ENCODE measurements around the gene NRXN3. TPM values are rescaled to one million over a fixed set of nuclear protein-coding genes. Genes with fewer than 3 reads are reported as not detected.

Gene NRXN3
- total RNA-seq, 1 experiment from 2014 or later = not detected

DNA sequence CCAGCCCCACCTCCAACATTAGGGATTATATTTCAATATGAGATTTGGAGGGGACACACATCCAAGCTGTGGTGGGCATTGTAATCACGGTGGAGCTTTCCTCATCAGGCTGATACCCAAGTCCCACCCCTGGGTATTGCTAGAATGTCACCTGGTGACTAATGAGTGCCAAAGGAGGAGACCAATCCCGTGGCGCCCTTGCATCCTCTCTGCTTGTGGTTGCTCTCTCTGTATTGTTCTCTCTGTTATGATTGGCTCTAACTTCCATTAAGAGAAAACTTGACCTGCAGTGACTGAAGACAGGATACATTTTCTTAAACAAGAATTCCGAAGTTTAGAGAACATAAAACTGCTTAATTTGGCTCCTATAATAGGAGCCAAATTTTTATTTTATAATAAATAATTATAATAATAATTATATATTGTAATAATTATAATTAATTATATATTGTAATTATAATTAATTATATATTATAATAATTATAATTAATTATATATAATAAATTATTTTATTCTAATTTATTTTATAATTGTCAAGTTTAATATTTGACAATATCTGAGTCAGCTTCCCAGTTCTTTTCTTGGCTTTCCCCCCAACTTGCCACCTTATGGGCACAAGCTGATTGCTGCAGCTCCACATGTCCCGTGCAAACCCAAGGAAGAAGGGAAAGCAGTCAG lies 1621.0 kb downstream of the NRXN3 start:
- no peaks in the 10 kb centered on the region for H3K4me1 ChIP-seq (ENCODE audit: control insufficient read depth, insufficient read depth, low read length)
- H3K27ac ChIP-seq (ENCODE audit: low read length) = no peak overlapping the region
- DNase-seq (ENCODE audit: low read depth, low spot score) (no peak), ATAC-seq (no peak)
- no peaks in the 10 kb centered on the region for H3K27me3 ChIP-seq (ENCODE audit: control insufficient read depth, insufficient read depth, low read length)
- H3K9me3 ChIP-seq (ENCODE audit: control insufficient read depth, insufficient read depth, low read depth, low read length) = no peaks in the 10 kb centered on the region
- H3K4me3 ChIP-seq (ENCODE audit: low read depth in 2 of 2, low read length in 2 of 2) = no peak overlapping the region
- intact Hi-C loops (cut with micrococcal nuclease; ENCODE audit: unreplicated experiment) (no loop called here), in situ Hi-C loops (cut with HindIII; ENCODE audit: low pct_unique_long_range_greater_than_20kb, low sequenced_read_pairs) (no loop called here)
- BruUV-seq (replicated peaks) = no TSS peak
- ChIA-PET POLR2A (no interaction called here), CTCF (no interaction called here)
- H3K36me3 ChIP-seq (ENCODE audit: control insufficient read depth, insufficient read depth, low read length) = no peaks in the 10 kb centered on the region
- no peak for TF ChIP-seq SIN3A (IDR thresholded peaks at IDR 0.05; ENCODE audit: borderline replicate concordance, insufficient read depth, low read depth, low read length)
- TF ChIP-seq POLR2AphosphoS5 (IDR thresholded peaks at IDR 0.05; ENCODE audit: low read depth, low read length) = no peak
- TF ChIP-seq, protein P1, sequence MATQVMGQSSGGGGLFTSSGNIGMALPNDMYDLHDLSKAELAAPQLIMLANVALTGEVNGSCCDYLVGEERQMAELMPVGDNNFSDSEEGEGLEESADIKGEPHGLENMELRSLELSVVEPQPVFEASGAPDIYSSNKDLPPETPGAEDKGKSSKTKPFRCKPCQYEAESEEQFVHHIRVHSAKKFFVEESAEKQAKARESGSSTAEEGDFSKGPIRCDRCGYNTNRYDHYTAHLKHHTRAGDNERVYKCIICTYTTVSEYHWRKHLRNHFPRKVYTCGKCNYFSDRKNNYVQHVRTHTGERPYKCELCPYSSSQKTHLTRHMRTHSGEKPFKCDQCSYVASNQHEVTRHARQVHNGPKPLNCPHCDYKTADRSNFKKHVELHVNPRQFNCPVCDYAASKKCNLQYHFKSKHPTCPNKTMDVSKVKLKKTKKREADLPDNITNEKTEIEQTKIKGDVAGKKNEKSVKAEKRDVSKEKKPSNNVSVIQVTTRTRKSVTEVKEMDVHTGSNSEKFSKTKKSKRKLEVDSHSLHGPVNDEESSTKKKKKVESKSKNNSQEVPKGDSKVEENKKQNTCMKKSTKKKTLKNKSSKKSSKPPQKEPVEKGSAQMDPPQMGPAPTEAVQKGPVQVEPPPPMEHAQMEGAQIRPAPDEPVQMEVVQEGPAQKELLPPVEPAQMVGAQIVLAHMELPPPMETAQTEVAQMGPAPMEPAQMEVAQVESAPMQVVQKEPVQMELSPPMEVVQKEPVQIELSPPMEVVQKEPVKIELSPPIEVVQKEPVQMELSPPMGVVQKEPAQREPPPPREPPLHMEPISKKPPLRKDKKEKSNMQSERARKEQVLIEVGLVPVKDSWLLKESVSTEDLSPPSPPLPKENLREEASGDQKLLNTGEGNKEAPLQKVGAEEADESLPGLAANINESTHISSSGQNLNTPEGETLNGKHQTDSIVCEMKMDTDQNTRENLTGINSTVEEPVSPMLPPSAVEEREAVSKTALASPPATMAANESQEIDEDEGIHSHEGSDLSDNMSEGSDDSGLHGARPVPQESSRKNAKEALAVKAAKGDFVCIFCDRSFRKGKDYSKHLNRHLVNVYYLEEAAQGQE (IDR thresholded peaks at IDR 0.05; ENCODE audit: insufficient read depth in 1 of 2, low read depth in 2 of 2, low read length in 1 of 2) = no peak
- no peak for TF ChIP-seq TCF7L2 (IDR thresholded peaks at IDR 0.05; ENCODE audit: low read depth, low read length)
- TF ChIP-seq, protein P2, sequence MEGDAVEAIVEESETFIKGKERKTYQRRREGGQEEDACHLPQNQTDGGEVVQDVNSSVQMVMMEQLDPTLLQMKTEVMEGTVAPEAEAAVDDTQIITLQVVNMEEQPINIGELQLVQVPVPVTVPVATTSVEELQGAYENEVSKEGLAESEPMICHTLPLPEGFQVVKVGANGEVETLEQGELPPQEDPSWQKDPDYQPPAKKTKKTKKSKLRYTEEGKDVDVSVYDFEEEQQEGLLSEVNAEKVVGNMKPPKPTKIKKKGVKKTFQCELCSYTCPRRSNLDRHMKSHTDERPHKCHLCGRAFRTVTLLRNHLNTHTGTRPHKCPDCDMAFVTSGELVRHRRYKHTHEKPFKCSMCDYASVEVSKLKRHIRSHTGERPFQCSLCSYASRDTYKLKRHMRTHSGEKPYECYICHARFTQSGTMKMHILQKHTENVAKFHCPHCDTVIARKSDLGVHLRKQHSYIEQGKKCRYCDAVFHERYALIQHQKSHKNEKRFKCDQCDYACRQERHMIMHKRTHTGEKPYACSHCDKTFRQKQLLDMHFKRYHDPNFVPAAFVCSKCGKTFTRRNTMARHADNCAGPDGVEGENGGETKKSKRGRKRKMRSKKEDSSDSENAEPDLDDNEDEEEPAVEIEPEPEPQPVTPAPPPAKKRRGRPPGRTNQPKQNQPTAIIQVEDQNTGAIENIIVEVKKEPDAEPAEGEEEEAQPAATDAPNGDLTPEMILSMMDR (IDR thresholded peaks at IDR 0.05) = no peak

DNA sequence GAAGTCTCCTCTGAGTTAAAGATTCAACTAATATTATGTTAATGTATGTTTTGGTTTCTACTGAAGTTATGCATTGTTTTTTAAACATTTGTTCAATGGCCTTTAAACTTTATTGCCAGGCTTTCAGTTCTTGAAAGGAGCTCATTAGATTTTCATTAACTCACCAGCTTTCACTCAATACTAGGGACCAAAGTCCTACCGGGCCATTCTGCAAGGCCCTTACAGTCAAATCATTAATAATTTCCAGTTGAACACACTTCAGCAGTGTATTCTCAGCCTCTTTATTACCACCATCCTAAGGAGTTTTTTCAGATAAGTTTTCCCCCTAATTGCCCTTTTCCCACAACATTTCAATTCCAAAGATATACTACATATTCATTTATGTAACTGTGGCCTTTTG lies 1631.9 kb downstream of the NRXN3 start:
- no peak overlapping the region for H3K4me3 ChIP-seq (ENCODE audit: low read depth in 2 of 2, low read length in 2 of 2)
- ChIA-PET CTCF (no interaction called here), POLR2A (no interaction called here)
- H3K36me3 ChIP-seq (ENCODE audit: control insufficient read depth, insufficient read depth, low read length) = no peaks in the 10 kb centered on the region
- H3K4me1 ChIP-seq (ENCODE audit: control insufficient read depth, insufficient read depth, low read length) = no peaks in the 10 kb centered on the region
- no peaks in the 10 kb centered on the region for H3K27me3 ChIP-seq (ENCODE audit: control insufficient read depth, insufficient read depth, low read length)
- no peaks in the 10 kb centered on the region for H3K9me3 ChIP-seq (ENCODE audit: control insufficient read depth, insufficient read depth, low read depth, low read length)
- DNase-seq (ENCODE audit: low read depth, low spot score) (no peak), ATAC-seq (no peak)
- intact Hi-C loops (cut with micrococcal nuclease; ENCODE audit: unreplicated experiment) = no loop called here
- H3K27ac ChIP-seq (ENCODE audit: low read length) = no peak overlapping the region
- TF ChIP-seq SIN3A (IDR thresholded peaks at IDR 0.05; ENCODE audit: borderline replicate concordance, insufficient read depth, low read depth, low read length) (no peak), POLR2AphosphoS5 (IDR thresholded peaks at IDR 0.05; ENCODE audit: low read depth, low read length) (no peak), TCF7L2 (IDR thresholded peaks at IDR 0.05; ENCODE audit: low read depth, low read length) (no peak)
- TF ChIP-seq, protein P1 (IDR thresholded peaks at IDR 0.05; ENCODE audit: insufficient read depth in 1 of 2, low read depth in 2 of 2, low read length in 1 of 2) = no peak
- BruUV-seq (replicated peaks) = no TSS peak
- in situ Hi-C loops (cut with HindIII; ENCODE audit: low pct_unique_long_range_greater_than_20kb, low sequenced_read_pairs) = no loop called here

All from Panc1 (cell line).